ENCODE measurements around the gene UCN3.

The UCN3 gene

GRCh38 chr10:5412277-5412941 lies 47.6 kb downstream of the UCN3 start, which contains the start of gene NET1 (continued):
- TF ChIP-seq ZNF510 (tag by site-specific recombination; IDR thresholded peaks at IDR 0.05; ENCODE audit: insufficient replicate concordance) (no peak), ZNF785 (tag by site-specific recombination; IDR thresholded peaks at IDR 0.05) (no peak), OVOL3 (tag by site-specific recombination; IDR thresholded peaks at IDR 0.05) (0 out of 2 replicates have a peak, but pooled peaks have one; percentile 27), ZNF335 (tag by site-specific recombination; conservative IDR thresholded peaks at IDR 0.05) (peak; percentile 74), FEZF1 (tag by site-specific recombination; IDR thresholded peaks at IDR 0.05) (no peak), ZNF501 (tag by site-specific recombination; IDR thresholded peaks at IDR 0.05) (peak; percentile 90), ZNF830 (tag by site-specific recombination; IDR thresholded peaks at IDR 0.05; ENCODE audit: low read depth) (no peak), KLF16 (tag by site-specific recombination; IDR thresholded peaks at IDR 0.05) (peak; percentile 50), ZNF214 (tag by site-specific recombination; IDR thresholded peaks at IDR 0.05; ENCODE audit: borderline replicate concordance) (no peak), ZNF555 (tag by site-specific recombination; conservative IDR thresholded peaks at IDR 0.05) (no peak), ZNF184 (tag by site-specific recombination; IDR thresholded peaks at IDR 0.05) (no peak), ZNF239 (tag by site-specific recombination; IDR thresholded peaks at IDR 0.05) (0 out of 2 replicates have a peak, but pooled peaks have one; percentile 59), ZFP37 (tag by site-specific recombination; IDR thresholded peaks at IDR 0.05) (peak; percentile 86), ZNF692 (tag by site-specific recombination; IDR thresholded peaks at IDR 0.05) (peak; percentile 51; the same call in 1 of the 2 replicates), ZIC2 (tag by site-specific recombination; IDR thresholded peaks at IDR 0.05) (peak; percentile 37; the same call in 1 of the 2 replicates), GLI4 (tag by site-specific recombination; IDR thresholded peaks at IDR 0.05) (0 out of 2 replicates have a peak, but pooled peaks have one; percentile 35), MZF1 (tag by site-specific recombination; IDR thresholded peaks at IDR 0.05; ENCODE audit: borderline replicate concordance) (0 out of 2 replicates have a peak, but pooled peaks have one; percentile 26), ZNF449 (tag by site-specific recombination; IDR thresholded peaks at IDR 0.05) (no peak), ZNF777 (tag by site-specific recombination; IDR thresholded peaks at IDR 0.05; ENCODE audit: borderline replicate concordance) (no peak), GLI2 (tag by site-specific recombination; IDR thresholded peaks at IDR 0.05; ENCODE audit: borderline replicate concordance, low read depth) (no peak), REPIN1 (tag by site-specific recombination; IDR thresholded peaks at IDR 0.05; ENCODE audit: low read depth) (no peak), OSR2 (tag by site-specific recombination; IDR thresholded peaks at IDR 0.05) (no peak), ZNF18 (tag by site-specific recombination; IDR thresholded peaks at IDR 0.05) (no peak), ZNF146 (tag by site-specific recombination; IDR thresholded peaks at IDR 0.05) (no peak; the same call in 1 of the 2 replicates), ZNF221 (tag by site-specific recombination; IDR thresholded peaks at IDR 0.05; ENCODE audit: borderline replicate concordance) (no peak), ZNF530 (tag by site-specific recombination; IDR thresholded peaks at IDR 0.05; ENCODE audit: low read depth) (no peak), ZNF701 (tag by site-specific recombination; IDR thresholded peaks at IDR 0.05) (no peak), ZXDB (tag by site-specific recombination; IDR thresholded peaks at IDR 0.05) (peak; percentile 70), ZNF843 (tag by site-specific recombination; IDR thresholded peaks at IDR 0.05) (peak; percentile 46; the same call in 1 of the 2 replicates), MEIS1 (CRISPR knock-in tag; IDR thresholded peaks at IDR 0.05; ENCODE audit: borderline replicate concordance) (no peak), ZNF37A (tag by site-specific recombination; IDR thresholded peaks at IDR 0.05) (no peak), ZNF654 (tag by site-specific recombination; IDR thresholded peaks at IDR 0.05; ENCODE audit: low read depth) (no peak), BCL11B (tag by site-specific recombination; IDR thresholded peaks at IDR 0.05; ENCODE audit: low read depth) (peak; percentile 66; the same call in 1 of the 2 replicates), ZNF112 (tag by site-specific recombination; IDR thresholded peaks at IDR 0.05) (no peak), ZEB2 (tag by site-specific recombination; IDR thresholded peaks at IDR 0.05) (peak; percentile 37), MYNN (tag by site-specific recombination; IDR thresholded peaks at IDR 0.05; ENCODE audit: borderline replicate concordance) (no peak), ZNF23 (tag by site-specific recombination; IDR thresholded peaks at IDR 0.05; ENCODE audit: borderline replicate concordance) (no peak), ZNF48 (tag by site-specific recombination; IDR thresholded peaks at IDR 0.05) (no peak), ZNF366 (tag by site-specific recombination; conservative IDR thresholded peaks at IDR 0.05) (no peak)

Data from HEK293 (cell line).